HAP-1 (cell line): Measurements from ENCODE around the gene MOB2.

Experiments
- DNase-seq, 2 experiments: peaks; one replicate each; pipeline ENCODE4 v3.0.0-alpha.2; 2016 to 2020; ENCODE audit warnings: low spot score in 2 of 2
- H3K27me3 ChIP-seq: fragments of 250-450 bp; sonication (Bioruptor Pico); 2 replicates; pipeline ENCODE4 v1.5.1; 2020; ENCODE audit warnings: low read depth, mild to moderate bottlenecking, moderate library complexity
- H3K36me3 ChIP-seq: fragments of 250-450 bp; sonication (Bioruptor Pico); replicated peaks from 2 replicates; pipeline ENCODE4 v1.5.1; 2020; ENCODE audit warnings: mild to moderate bottlenecking
- H3K4me1 ChIP-seq: fragments of 250-450 bp; sonication (Bioruptor Pico); 2 replicates; pipeline ENCODE4 v1.5.1; 2020; ENCODE audit warnings: mild to moderate bottlenecking
- H3K4me3 ChIP-seq: fragments of 250-450 bp; sonication (Bioruptor Pico); 2 replicates; pipeline ENCODE4 v1.5.1; 2020; ENCODE audit warnings: mild to moderate bottlenecking, moderate library complexity
- H3K9me3 ChIP-seq: fragments of 250-450 bp; sonication (Bioruptor Pico); 2 replicates; pipeline ENCODE4 v1.5.1; 2020; ENCODE audit warnings: mild to moderate bottlenecking, moderate library complexity
- in situ Hi-C: fragments of 300-500 bp; cut with MboI; formaldehyde crosslinking; loops from 3 replicates; pipeline ENCODE4 v1.14.3; 2020; ENCODE audit warnings: low sequenced_read_pairs, inconsistent platforms, mixed read lengths

Gene MOB2

GRCh38 chr11:1504138-1504537, 17.6 kb upstream of the MOB2 start:
- DNase-seq: no peak
- no peaks in the 10 kb centered on the region for H3K36me3 ChIP-seq
- H3K4me3 ChIP-seq: no peak overlapping the region
- in situ Hi-C loops: loop anchor here (10.0 kb wide), 1 partner anchor 389 kb away; no protein-coding TSS in a partner anchor
- H3K4me1 ChIP-seq: no peaks in the 10 kb centered on the region
- no peaks in the 10 kb centered on the region for H3K27me3 ChIP-seq
- H3K9me3 ChIP-seq: peaks cover 2% of the 10 kb centered on the region; the same call in 1 of the 2 replicates

GRCh38 chr11:1503708-1504104, 17.1 kb upstream of the MOB2 start:
- H3K27me3 ChIP-seq: no peaks in the 10 kb centered on the region
- in situ Hi-C loops: loop anchor here (10.0 kb wide), 1 partner anchor 389 kb away; no protein-coding TSS in a partner anchor

GRCh38 chr11:1502954-1503707, 16.6 kb upstream of the MOB2 start:
- Histone ChIP-seq H3K9me3 (peaks cover 2% of the 10 kb centered on the region; the same call in 1 of the 2 replicates), H3K4me1 (no peaks in the 10 kb centered on the region), H3K36me3 (no peaks in the 10 kb centered on the region), H3K4me3 (no peak overlapping the region), H3K27me3 (no peaks in the 10 kb centered on the region)
- in situ Hi-C loops: loop anchor here (10.0 kb wide), 1 partner anchor 388 kb away; no protein-coding TSS in a partner anchor
- DNase-seq: no peak

More at GRCh38 chr11:1503708-1504104, 17.1 kb upstream of the MOB2 start:
- H3K4me3 ChIP-seq: no peak overlapping the region
- DNase-seq: no peak
- H3K36me3 ChIP-seq: no peaks in the 10 kb centered on the region
- H3K4me1 ChIP-seq: no peaks in the 10 kb centered on the region
- peaks cover 2% of the 10 kb centered on the region; the same call in 1 of the 2 replicates for H3K9me3 ChIP-seq

- Histone ChIP-seq H3K4me1 (no peaks in the 10 kb centered on the region), H3K9me3 (peaks cover 2% of the 10 kb centered on the region; the same call in 1 of the 2 replicates), H3K4me3 (no peak overlapping the region), H3K27me3 (no peaks in the 10 kb centered on the region), H3K36me3 (no peaks in the 10 kb centered on the region)
- in situ Hi-C loops: loop anchor here (10.0 kb wide), 1 partner anchor 388 kb away; no protein-coding TSS in a partner anchor
- DNase-seq: no peak
These were observed 15.8 kb upstream of the MOB2 start for GRCh38 chr11:1502168-1502953.

GRCh38 chr11:1501421-1502167, 15.0 kb upstream of the MOB2 start:
- H3K4me3 ChIP-seq: no peak overlapping the region
- no peaks in the 10 kb centered on the region for H3K27me3 ChIP-seq
- H3K4me1 ChIP-seq: no peaks in the 10 kb centered on the region
- peaks cover 2% of the 10 kb centered on the region; the same call in 1 of the 2 replicates for H3K9me3 ChIP-seq
- DNase-seq: no peak
- in situ Hi-C loops: loop anchor here (10.0 kb wide), 1 partner anchor 387 kb away; no protein-coding TSS in a partner anchor
- H3K36me3 ChIP-seq: no peaks in the 10 kb centered on the region

- no peak for DNase-seq
- in situ Hi-C loops: loop anchor here (10.0 kb wide), 1 partner anchor 386 kb away; no protein-coding TSS in a partner anchor
- peaks cover 2% of the 10 kb centered on the region; the same call in 1 of the 2 replicates for H3K9me3 ChIP-seq
- no peak overlapping the region for H3K4me3 ChIP-seq
- H3K27me3 ChIP-seq: no peaks in the 10 kb centered on the region
- no peaks in the 10 kb centered on the region; the same call in 1 of the 2 replicates for H3K4me1 ChIP-seq
- no peaks in the 10 kb centered on the region for H3K36me3 ChIP-seq
These were observed 14.2 kb upstream of the MOB2 start for GRCh38 chr11:1500466-1501420.

GRCh38 chr11:1499899-1500298, 13.3 kb upstream of the MOB2 start:
- in situ Hi-C loops: loop anchor here (10.0 kb wide), 1 partner anchor 385 kb away; no protein-coding TSS in a partner anchor
- Histone ChIP-seq H3K4me1 (no peaks in the 10 kb centered on the region; the same call in 1 of the 2 replicates), H3K9me3 (peaks cover 2% of the 10 kb centered on the region; the same call in 1 of the 2 replicates), H3K4me3 (no peak overlapping the region), H3K36me3 (no peaks in the 10 kb centered on the region), H3K27me3 (no peaks in the 10 kb centered on the region)
- no peak for DNase-seq

- no peak overlapping the region for H3K4me3 ChIP-seq
- in situ Hi-C loops: no loop called here
These were observed 12.8 kb upstream of the MOB2 start for GRCh38 chr11:1499261-1499890.

GRCh38 chr11:1498262-1498661, 11.7 kb upstream of the MOB2 start:
- peaks cover 2% of the 10 kb centered on the region for H3K9me3 ChIP-seq
- in situ Hi-C loops: no loop called here
- H3K4me3 ChIP-seq: no peak overlapping the region
- H3K4me1 ChIP-seq: no peaks in the 10 kb centered on the region; the same call in 1 of the 2 replicates
- H3K27me3 ChIP-seq: no peaks in the 10 kb centered on the region
- H3K36me3 ChIP-seq: no peaks in the 10 kb centered on the region
- no peak for DNase-seq

More at GRCh38 chr11:1499261-1499890, 12.8 kb upstream of the MOB2 start:
- DNase-seq: no peak
- Histone ChIP-seq H3K36me3 (no peaks in the 10 kb centered on the region), H3K4me1 (no peaks in the 10 kb centered on the region; the same call in 1 of the 2 replicates), H3K9me3 (peaks cover 2% of the 10 kb centered on the region), H3K27me3 (no peaks in the 10 kb centered on the region)

GRCh38 chr11:1497600-1497999, 11.0 kb upstream of the MOB2 start:
- in situ Hi-C loops: no loop called here
- Histone ChIP-seq H3K4me3 (no peak overlapping the region), H3K9me3 (peaks cover 2% of the 10 kb centered on the region), H3K27me3 (no peaks in the 10 kb centered on the region), H3K4me1 (no peaks in the 10 kb centered on the region; the same call in 1 of the 2 replicates), H3K36me3 (no peaks in the 10 kb centered on the region)
- DNase-seq: no peak

- Histone ChIP-seq H3K9me3 (peaks cover 2% of the 10 kb centered on the region), H3K27me3 (no peaks in the 10 kb centered on the region), H3K4me3 (no peak overlapping the region), H3K36me3 (no peaks in the 10 kb centered on the region), H3K4me1 (no peaks in the 10 kb centered on the region; the same call in 1 of the 2 replicates)
- in situ Hi-C loops: no loop called here
- DNase-seq: no peak
These were observed 10.1 kb upstream of the MOB2 start for GRCh38 chr11:1496761-1497095.
